Liver (tissue), 9 donors: ENCODE measurements around the gene NPY5R. TPM values are rescaled to one million over a fixed set of nuclear protein-coding genes. Genes with fewer than 3 reads are reported as not detected.

ENCODE experiments used
- DNase-seq: peaks from one replicate; pipeline ENCODE4 v3.0.0-alpha.2; 2017; ENCODE audit warnings: low spot score
- H3K27ac ChIP-seq, 2 donors: one replicate each; pipeline ENCODE4 v1.7.0; 2013; ENCODE audit warnings: inconsistent platforms in 2 of 2, low read length in 2 of 2, control low read depth in 1 of 2, low read depth in 1 of 2, mild to moderate bottlenecking in 1 of 2
- H3K27me3 ChIP-seq, 4 donors: one replicate each; pipeline versions ENCODE4 v1.6.1 to v1.7.0; 2013; ENCODE audit warnings: low read length in 3 of 4, inconsistent platforms in 1 of 4, mild to moderate bottlenecking in 1 of 4, moderate library complexity in 1 of 4; ENCODE audit not compliant: control insufficient read depth in 4 of 4, insufficient read depth in 4 of 4
- H3K36me3 ChIP-seq, 4 donors: one replicate each; pipeline versions ENCODE4 v1.6.1 to v1.7.0; 2013; ENCODE audit warnings: low read length in 3 of 4, mild to moderate bottlenecking in 3 of 4, low read depth in 1 of 4, moderate library complexity in 1 of 4; ENCODE audit not compliant: control insufficient read depth in 4 of 4, insufficient read depth in 3 of 4
- H3K4me1 ChIP-seq, 4 donors: one replicate each; pipeline versions ENCODE4 v1.6.1 to v1.7.0; 2013; ENCODE audit warnings: low read length in 3 of 4, mild to moderate bottlenecking in 3 of 4, moderate library complexity in 1 of 4; ENCODE audit not compliant: control insufficient read depth in 4 of 4, insufficient read depth in 4 of 4
- H3K4me3 ChIP-seq, 3 donors: one replicate each; pipeline versions ENCODE4 v1.6.1 to v1.7.0; 2013; ENCODE audit warnings: low read length in 3 of 3, control low read depth in 1 of 3, low read depth in 1 of 3, mild to moderate bottlenecking in 1 of 3
- H3K9ac ChIP-seq, 2 donors: one replicate each; pipeline ENCODE4 v1.7.0; 2013; ENCODE audit warnings: low read length in 2 of 2, mild to moderate bottlenecking in 2 of 2, moderate library complexity in 2 of 2, control low read depth in 1 of 2, low read depth in 1 of 2
- H3K9me3 ChIP-seq, 4 donors: one replicate each; pipeline versions ENCODE4 v1.6.1 to v1.7.0; 2013; ENCODE audit warnings: low read length in 3 of 4; ENCODE audit not compliant: control insufficient read depth in 4 of 4
- ATF3 ChIP-seq: IDR thresholded peaks from 2 replicates; pipeline ENCODE4 v1.6.1; 2016; ENCODE audit warnings: antibody characterized with exemption
- CTCF ChIP-seq: fragments of 150-350 bp; IDR thresholded peaks from 2 replicates; pipeline ENCODE4 v1.5.1; 2017; ENCODE audit warnings: improper control_type of control experiment, low read depth, low read length; ENCODE audit not compliant: missing input control
- EGR1 ChIP-seq, 2 donors: IDR thresholded peaks; 2 replicates each; pipeline ENCODE4 v1.6.1; 2016 to 2018; ENCODE audit warnings: antibody characterized with exemption in 2 of 2, low read depth in 2 of 2
- FOXA1 ChIP-seq: IDR thresholded peaks from 2 replicates; pipeline ENCODE4 v1.6.1; 2016; ENCODE audit warnings: antibody characterized with exemption
- FOXA2 ChIP-seq: IDR thresholded peaks from 2 replicates; pipeline ENCODE4 v1.6.1; 2016; ENCODE audit warnings: antibody characterized with exemption
- GABPA ChIP-seq, 2 donors: IDR thresholded peaks in 1 of 2; conservative IDR thresholded peaks in 1 of 2; 2 replicates each; pipeline ENCODE4 v1.6.1; 2016; ENCODE audit warnings: antibody characterized with exemption in 2 of 2, mild to moderate bottlenecking in 1 of 2, moderate library complexity in 1 of 2
- HNF4A ChIP-seq, 2 donors: conservative IDR thresholded peaks; 2 replicates each; pipeline ENCODE4 v1.6.1; 2016; ENCODE audit warnings: antibody characterized with exemption in 2 of 2, mild to moderate bottlenecking in 2 of 2
- HNF4G ChIP-seq: IDR thresholded peaks from 2 replicates; pipeline ENCODE4 v1.6.1; 2016; ENCODE audit warnings: antibody characterized with exemption
- JUND ChIP-seq, 2 donors: IDR thresholded peaks; 2 replicates each; pipeline ENCODE4 v1.6.1; 2016; ENCODE audit warnings: antibody characterized with exemption in 2 of 2
- MAX ChIP-seq: IDR thresholded peaks from 2 replicates; pipeline ENCODE4 v1.6.1; 2016; ENCODE audit warnings: antibody characterized with exemption
- RAD21 ChIP-seq, 2 donors: IDR thresholded peaks; 2 replicates each; pipeline ENCODE4 v1.6.1; 2016; ENCODE audit warnings: antibody characterized with exemption in 2 of 2, mild to moderate bottlenecking in 2 of 2
- REST ChIP-seq: IDR thresholded peaks from 2 replicates; pipeline ENCODE4 v1.6.1; 2016; ENCODE audit warnings: antibody characterized with exemption, mild to moderate bottlenecking
- RXRA ChIP-seq, 2 donors: IDR thresholded peaks; 2 replicates each; pipeline ENCODE4 v1.6.1; 2017 to 2018; ENCODE audit warnings: antibody characterized with exemption in 2 of 2, mild to moderate bottlenecking in 1 of 2
- SP1 ChIP-seq: IDR thresholded peaks from 2 replicates; pipeline ENCODE4 v1.6.1; 2018; ENCODE audit warnings: antibody characterized with exemption, mild to moderate bottlenecking
- TAF1 ChIP-seq: conservative IDR thresholded peaks from 2 replicates; pipeline ENCODE4 v1.6.1; 2016; ENCODE audit warnings: antibody characterized with exemption, mild to moderate bottlenecking
- YY1 ChIP-seq: IDR thresholded peaks from 2 replicates; pipeline ENCODE4 v1.6.1; 2016; ENCODE audit warnings: antibody characterized with exemption, mild to moderate bottlenecking
- ZBTB33 ChIP-seq: IDR thresholded peaks from 2 replicates; pipeline ENCODE4 v1.6.1; 2016; ENCODE audit warnings: antibody characterized with exemption
- WGBS: extraction: QIAGEN DNeasy Blood & Tissue Kit; methylation state at CpG from one replicate; pipeline ENCODE4 v1.1.7; 2013; 5-methylcytosine and 5-hydroxymethylcytosine counted together
- polyA plus RNA-seq, 2 donors: library from polyadenylated mRNA; stranded (reverse) in 1 of 2; unstranded in 1 of 2; fragments of 200-250 nt in 1 of 2; fragments of >200 nt in 1 of 2; fragmentation: Nextera tagmentation in 1 of 2; extraction: Ambion mirVana in 1 of 2; gene quantifications; one replicate each; pipeline versions ENCODE4 v1.2.1 to v1.2.3, GENCODE V29; 2013 to 2015
- total RNA-seq, 2 donors: library from RNA; depleted of rRNA; stranded (reverse); fragments of >200 nt; gene quantifications; one replicate each; pipeline ENCODE4 v1.2.3, GENCODE V29; 2014
- donor health status: healthy.
- donor health status: healthy.
- donor health status: healthy.
- donor health status: healthy.
- donor health status: healthy.

Gene NPY5R
- total and polyA plus RNA-seq, 4 donors, result 0.24 to 0.51 (median 0.39) TPM

GRCh38 chr4:163378661-163379060 lies 35.0 kb downstream of the NPY5R start:
- Histone ChIP-seq H3K4me1 (no peaks in the 10 kb centered on the region), H3K36me3 (no peaks in the 10 kb centered on the region), H3K4me3 (no peak overlapping the region), H3K27ac (no peak overlapping the region), H3K9me3 (no peaks in the 10 kb centered on the region), H3K9ac (no peak overlapping the region), H3K27me3 (no peaks in the 10 kb centered on the region)
- no peak for DNase-seq
- no peak for TF ChIP-seq ATF3

- Histone ChIP-seq H3K36me3 (no peaks in the 10 kb centered on the region), H3K27me3 (no peaks in the 10 kb centered on the region), H3K27ac (no peak overlapping the region), H3K4me3 (no peak overlapping the region), H3K9me3 (no peaks in the 10 kb centered on the region), H3K4me1 (no peaks in the 10 kb centered on the region), H3K9ac (no peak overlapping the region)
- 56% methylated on average over 5 of the region's 5 CpGs for WGBS
- no peak for TF ChIP-seq JUND (IDR thresholded peaks at IDR 0.05)
- DNase-seq, result no peak
Observed at GRCh38 chr4:163380703-163381102, 37.0 kb downstream of the NPY5R start.

- H3K9ac ChIP-seq, result no peak overlapping the region
- TF ChIP-seq JUND (IDR thresholded peaks at IDR 0.05) (no peak), EGR1 (IDR thresholded peaks at IDR 0.05; ENCODE audit: low read depth in 2 of 2) (no peak), RAD21 (IDR thresholded peaks at IDR 0.05) (no peak), HNF4G (no peak), CTCF (no peak), FOXA1 (no peak), FOXA2 (no peak), HNF4A (conservative IDR thresholded peaks at IDR 0.05) (no peak), GABPA (IDR thresholded peaks at IDR 0.05 in 1 of 2, conservative IDR thresholded peaks at IDR 0.05 in 1 of 2) (no peak), MAX (no peak), REST (no peak), ATF3 (no peak), TAF1 (no peak), ZBTB33 (no peak), RXRA (IDR thresholded peaks at IDR 0.05) (no peak), YY1 (no peak), SP1 (no peak)
- H3K36me3 ChIP-seq, result no peaks in the 10 kb centered on the region
- no peaks in the 10 kb centered on the region for H3K4me1 ChIP-seq
- H3K27ac ChIP-seq, result no peak overlapping the region
- no peak for DNase-seq
- no peak overlapping the region for H3K4me3 ChIP-seq
- WGBS, result 66% methylated on average over 7 of the region's 7 CpGs
- no peaks in the 10 kb centered on the region for H3K9me3 ChIP-seq
- H3K27me3 ChIP-seq, result no peaks in the 10 kb centered on the region
Observed at GRCh38 chr4:163382178-163382869, 38.6 kb downstream of the NPY5R start.
